ENCODE results near the gene KRTAP10-1. TPM values are rescaled to one million over a fixed set of nuclear protein-coding genes. Genes with fewer than 3 reads are reported as not detected.

Gene KRTAP10-1
- total RNA-seq, 1 experiment from 2014 or later, result 0.47 TPM

- ChIA-PET CTCF (no interaction called here), POLR2A (ENCODE audit: low non-redundant PET) (no interaction called here)
- Histone ChIP-seq H3K27me3 (replicated peaks; ENCODE audit: insufficient read depth, low read depth, low read length, poor library complexity) (no peaks in the 10 kb centered on the region), H3K4me1 (ENCODE audit: insufficient read depth, low read length, poor library complexity, severe bottlenecking) (no peaks in the 10 kb centered on the region), H3K9me3 (ENCODE audit: low read depth, low read length, poor library complexity, severe bottlenecking) (peaks cover 13% of the 10 kb centered on the region), H3K4me3 (ENCODE audit: low read depth, low read length, poor library complexity, severe bottlenecking) (no peak overlapping the region), H3K27ac (ENCODE audit: low read depth, low read length, poor library complexity, severe bottlenecking) (no peak overlapping the region), H3K36me3 (ENCODE audit: insufficient read depth, low read length, poor library complexity, severe bottlenecking) (no peaks in the 10 kb centered on the region)
- intact Hi-C loops (cut with micrococcal nuclease; ENCODE audit: unreplicated experiment), result no loop called here
- no peak for DNase-seq (ENCODE audit: low spot score)
- TF ChIP-seq EZH2 (IDR thresholded peaks at IDR 0.05; ENCODE audit: borderline replicate concordance, low read depth, low read length, poor library complexity, severe bottlenecking) (no peak), CTCF (conservative IDR thresholded peaks at IDR 0.05; ENCODE audit: low read depth, low read length) (no peak)
- BruUV-seq (replicated peaks), result no TSS peak
These were observed 43.8 kb upstream of the KRTAP10-1 start for GRCh38 chr21:44583800-44584147.

- CTCF ChIA-PET, result no interaction called here
- H3K27ac ChIP-seq (ENCODE audit: low read depth, low read length, poor library complexity, severe bottlenecking), result no peak overlapping the region
- TF ChIP-seq EZH2 (IDR thresholded peaks at IDR 0.05; ENCODE audit: borderline replicate concordance, low read depth, low read length, poor library complexity, severe bottlenecking) (no peak), CTCF (conservative IDR thresholded peaks at IDR 0.05; ENCODE audit: low read depth, low read length) (no peak)
These were observed 43.2 kb upstream of the KRTAP10-1 start for GRCh38 chr21:44583089-44583799.

GRCh38 chr21:44582055-44582454 lies 42.1 kb upstream of the KRTAP10-1 start:
- Histone ChIP-seq H3K4me3 (ENCODE audit: low read depth, low read length, poor library complexity, severe bottlenecking) (no peak overlapping the region), H3K36me3 (ENCODE audit: insufficient read depth, low read length, poor library complexity, severe bottlenecking) (no peaks in the 10 kb centered on the region), H3K4me1 (ENCODE audit: insufficient read depth, low read length, poor library complexity, severe bottlenecking) (no peaks in the 10 kb centered on the region), H3K9me3 (ENCODE audit: low read depth, low read length, poor library complexity, severe bottlenecking) (peaks cover 13% of the 10 kb centered on the region), H3K27ac (ENCODE audit: low read depth, low read length, poor library complexity, severe bottlenecking) (no peak overlapping the region), H3K27me3 (replicated peaks; ENCODE audit: insufficient read depth, low read depth, low read length, poor library complexity) (no peaks in the 10 kb centered on the region)
- TF ChIP-seq EZH2 (IDR thresholded peaks at IDR 0.05; ENCODE audit: borderline replicate concordance, low read depth, low read length, poor library complexity, severe bottlenecking), result no peak
- no peak for TF ChIP-seq CTCF (conservative IDR thresholded peaks at IDR 0.05; ENCODE audit: low read depth, low read length)
- ChIA-PET POLR2A (ENCODE audit: low non-redundant PET) (no interaction called here), CTCF (no interaction called here)
- DNase-seq (ENCODE audit: low spot score), result no peak
- intact Hi-C loops (cut with micrococcal nuclease; ENCODE audit: unreplicated experiment), result no loop called here
- no TSS peak for BruUV-seq (replicated peaks)

More at GRCh38 chr21:44583089-44583799, 43.2 kb upstream of the KRTAP10-1 start:
- intact Hi-C loops (cut with micrococcal nuclease; ENCODE audit: unreplicated experiment), result no loop called here
- Histone ChIP-seq H3K4me3 (ENCODE audit: low read depth, low read length, poor library complexity, severe bottlenecking) (no peak overlapping the region), H3K9me3 (ENCODE audit: low read depth, low read length, poor library complexity, severe bottlenecking) (peaks cover 13% of the 10 kb centered on the region), H3K27me3 (replicated peaks; ENCODE audit: insufficient read depth, low read depth, low read length, poor library complexity) (no peaks in the 10 kb centered on the region), H3K4me1 (ENCODE audit: insufficient read depth, low read length, poor library complexity, severe bottlenecking) (no peaks in the 10 kb centered on the region), H3K36me3 (ENCODE audit: insufficient read depth, low read length, poor library complexity, severe bottlenecking) (no peaks in the 10 kb centered on the region)
- peak; percentile 15 for DNase-seq (ENCODE audit: low spot score)
- no TSS peak for BruUV-seq (replicated peaks)
- POLR2A ChIA-PET (ENCODE audit: low non-redundant PET), result interaction anchor here (0.6 kb wide), 1 partner anchor 1160 kb away, joined by 4 read pairs; no protein-coding TSS in a partner anchor

Data from A673 (cell line).